MM.1S (cell line): ENCODE measurements around the gene PEX1.

ENCODE experiments used
- EZH2 ChIP-seq: fragments of 300-600 bp; sonication (generic); optimal IDR thresholded peaks from 2 replicates; pipeline ENCODE3; 2017; ENCODE audit warnings: low read depth, mild to moderate bottlenecking, antibody characterized with exemption, low read length, mixed read lengths
- TF ChIP-seq, protein P1 (sequence below): fragments of 300-600 bp; sonication (generic); IDR thresholded peaks from 2 replicates; pipeline ENCODE4 v1.5.1; 2016; ENCODE audit warnings: antibody characterized with exemption, low read length, mixed read lengths

DNA sequence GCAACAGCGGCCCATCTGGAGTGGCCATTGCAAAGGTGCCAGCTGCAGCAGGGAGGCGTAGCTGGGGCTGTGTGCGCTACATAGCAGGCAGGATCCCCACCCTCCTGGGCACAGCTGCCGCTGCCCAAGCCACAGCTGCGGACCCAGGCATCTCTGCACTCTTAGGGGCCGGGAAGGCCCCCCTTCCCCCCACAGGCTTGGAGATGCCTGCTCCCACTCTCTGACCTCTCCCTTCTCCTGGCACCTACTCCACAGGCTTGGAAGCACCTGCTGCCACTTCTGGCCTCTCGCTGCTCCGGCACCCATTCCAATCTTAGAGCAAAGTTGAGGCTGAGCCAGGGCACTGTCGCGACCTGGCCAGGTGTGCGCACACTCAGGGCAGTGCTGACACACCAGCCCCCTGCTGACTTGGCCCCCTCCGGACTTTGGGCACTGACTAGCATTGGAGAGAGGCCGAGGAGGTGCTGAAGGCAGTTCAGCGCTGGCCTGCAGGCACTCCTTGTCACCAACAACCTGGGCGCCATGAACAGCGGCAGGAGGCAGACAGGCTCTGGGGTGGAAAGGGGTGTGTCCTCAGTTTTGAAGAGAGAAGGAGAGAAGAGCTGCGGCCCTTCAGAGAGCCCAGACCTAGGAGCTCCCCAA lies 18.7 kb upstream of the PEX1 start:
- TF ChIP-seq, protein P1, sequence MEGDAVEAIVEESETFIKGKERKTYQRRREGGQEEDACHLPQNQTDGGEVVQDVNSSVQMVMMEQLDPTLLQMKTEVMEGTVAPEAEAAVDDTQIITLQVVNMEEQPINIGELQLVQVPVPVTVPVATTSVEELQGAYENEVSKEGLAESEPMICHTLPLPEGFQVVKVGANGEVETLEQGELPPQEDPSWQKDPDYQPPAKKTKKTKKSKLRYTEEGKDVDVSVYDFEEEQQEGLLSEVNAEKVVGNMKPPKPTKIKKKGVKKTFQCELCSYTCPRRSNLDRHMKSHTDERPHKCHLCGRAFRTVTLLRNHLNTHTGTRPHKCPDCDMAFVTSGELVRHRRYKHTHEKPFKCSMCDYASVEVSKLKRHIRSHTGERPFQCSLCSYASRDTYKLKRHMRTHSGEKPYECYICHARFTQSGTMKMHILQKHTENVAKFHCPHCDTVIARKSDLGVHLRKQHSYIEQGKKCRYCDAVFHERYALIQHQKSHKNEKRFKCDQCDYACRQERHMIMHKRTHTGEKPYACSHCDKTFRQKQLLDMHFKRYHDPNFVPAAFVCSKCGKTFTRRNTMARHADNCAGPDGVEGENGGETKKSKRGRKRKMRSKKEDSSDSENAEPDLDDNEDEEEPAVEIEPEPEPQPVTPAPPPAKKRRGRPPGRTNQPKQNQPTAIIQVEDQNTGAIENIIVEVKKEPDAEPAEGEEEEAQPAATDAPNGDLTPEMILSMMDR = no peak
- TF ChIP-seq EZH2 = no peak
